OCI-LY7 (cell line): Measurements from ENCODE around the gene GAK. TPM values are rescaled to one million over a fixed set of nuclear protein-coding genes. Genes with fewer than 3 reads are reported as not detected.

Experiments used
- BruUV-seq: library from RNA; stranded (reverse); fragments of 400-500 nt; replicated peaks from 2 replicates; lab custom pipeline; 2021; lab: Mats Ljungman, UMichigan
- CTCF ChIA-PET: fragments of 300-600 bp; sonication (Branson Sonifier 250); formaldehyde crosslinking; loops from one replicate; lab custom pipeline; 2022; ENCODE audit warnings: antibody characterized with exemption; ENCODE audit not compliant: unreplicated experiment; lab: Charles Lee
- POLR2A ChIA-PET: fragments of 300-600 bp; sonication (Branson Sonifier 250); formaldehyde crosslinking; loops from one replicate; lab custom pipeline; 2022; ENCODE audit warnings: antibody characterized with exemption; lab: Charles Lee
- DNase-seq: peaks from one replicate; pipeline ENCODE4 v3.0.0-alpha.2; 2015; ENCODE audit warnings: low spot score
- H2AFZ ChIP-seq: fragments of 200-600 bp; sonication (generic), shearing (Covaris generic); 2 replicates; pipeline ENCODE4 v1.6.1; 2014; ENCODE audit warnings: mild to moderate bottlenecking, antibody characterized with exemption, low read length, moderate library complexity
- H3K27ac ChIP-seq: fragments of 200-600 bp; sonication (generic); 2 replicates; pipeline ENCODE4 v1.5.1; 2014; ENCODE audit warnings: mixed run types, low read depth, mild to moderate bottlenecking, moderate library complexity, low read length, inconsistent platforms; ENCODE audit not compliant: poor library complexity, severe bottlenecking
- H3K36me3 ChIP-seq: fragments of 200-600 bp; sonication (generic); 2 replicates; pipeline ENCODE4 v1.6.1; 2014; ENCODE audit warnings: mild to moderate bottlenecking, antibody characterized with exemption, low read length, moderate library complexity, mixed read lengths; ENCODE audit not compliant: insufficient read depth
- H3K4me1 ChIP-seq: fragments of 200-600 bp; sonication (generic); 2 replicates; pipeline ENCODE4 v1.5.1; 2014; ENCODE audit warnings: mild to moderate bottlenecking, low read length; ENCODE audit not compliant: insufficient read depth, poor library complexity, severe bottlenecking
- H3K4me2 ChIP-seq: fragments of 200-600 bp; sonication (generic); 2 replicates; pipeline ENCODE4 v1.6.1; 2014; ENCODE audit warnings: mild to moderate bottlenecking, low read length
- H3K4me3 ChIP-seq: fragments of 200-600 bp; sonication (generic); 2 replicates; pipeline ENCODE4 v1.5.1; 2014; ENCODE audit warnings: mild to moderate bottlenecking, low read depth, low read length; ENCODE audit not compliant: poor library complexity, severe bottlenecking
- H3K79me2 ChIP-seq: fragments of 200-600 bp; sonication (generic); 2 replicates; pipeline ENCODE4 v1.6.1; 2016; ENCODE audit warnings: low read depth, mild to moderate bottlenecking, low read length, moderate library complexity, mixed read lengths; ENCODE audit not compliant: insufficient read depth
- H3K9me2 ChIP-seq: fragments of 200-600 bp; sonication (generic); 2 replicates; pipeline ENCODE4 v1.6.1; 2016; ENCODE audit warnings: mild to moderate bottlenecking, low read length, mixed read lengths; ENCODE audit not compliant: insufficient read depth
- H3K9me3 ChIP-seq: fragments of 200-600 bp; sonication (generic); 2 replicates; pipeline ENCODE4 v1.6.1; 2014; ENCODE audit warnings: mild to moderate bottlenecking, mixed run types, low read length, mixed read lengths
- H4K20me1 ChIP-seq: fragments of 200-600 bp; sonication (generic); 2 replicates; pipeline ENCODE4 v1.6.1; 2014; ENCODE audit warnings: mild to moderate bottlenecking, antibody characterized with exemption, low read length, moderate library complexity, mixed read lengths; ENCODE audit not compliant: insufficient read depth
- CTCF ChIP-seq: fragments of 200-600 bp; sonication (generic); conservative IDR thresholded peaks from 2 replicates; pipeline ENCODE4 v1.5.1; 2014; ENCODE audit warnings: mild to moderate bottlenecking, antibody characterized with exemption, low read length, moderate library complexity, mixed read lengths
- EZH2phosphoT487 ChIP-seq: fragments of 200-600 bp; sonication (generic); IDR thresholded peaks from 2 replicates; pipeline ENCODE4 v1.6.1; 2018; ENCODE audit warnings: low read depth, borderline replicate concordance, mild to moderate bottlenecking, mixed run types, antibody characterized with exemption, low read length, moderate library complexity, mixed read lengths
- intact Hi-C: fragments of 100-400 bp; cut with micrococcal nuclease; formaldehyde crosslinking; loops from one replicate; pipeline ENCODE4 v1.10.0; 2022; ENCODE audit not compliant: unreplicated experiment
- total RNA-seq, 2 experiments: library from RNA; depleted of rRNA in 1 of 2; stranded (reverse); fragments of >200 nt in 1 of 2; shearing (Covaris generic) in 1 of 2; gene quantifications; 2 replicates each; pipeline ENCODE4 v1.2.3, GENCODE V29; 2014 to 2022

The GAK gene
- total RNA-seq, 2 experiments from 2014 or later, result 86.1 to 107 TPM

GRCh38 chr4:876780-877179 lies 55.3 kb downstream of the GAK start:
- H2AFZ ChIP-seq, result no peak overlapping the region
- H3K4me1 ChIP-seq, result no peaks in the 10 kb centered on the region
- no peaks in the 10 kb centered on the region for H4K20me1 ChIP-seq
- BruUV-seq, result no TSS peak
- H3K4me2 ChIP-seq, result no peak overlapping the region
- H3K9me3 ChIP-seq, result no peaks in the 10 kb centered on the region
- H3K36me3 ChIP-seq, result peaks cover 68% of the 10 kb centered on the region
- intact Hi-C loops, result no loop called here
- POLR2A ChIA-PET, result no interaction called here
- no peak overlapping the region for H3K4me3 ChIP-seq
- H3K9me2 ChIP-seq, result no peaks in the 10 kb centered on the region
- H3K79me2 ChIP-seq, result no peaks in the 10 kb centered on the region
- DNase-seq, result peak; percentile 11
- no peak overlapping the region for H3K27ac ChIP-seq
- TF ChIP-seq CTCF (peak; percentile 61), EZH2phosphoT487 (no peak)
- CTCF ChIA-PET, result no interaction called here

- DNase-seq, result no peak
- Histone ChIP-seq H4K20me1 (no peaks in the 10 kb centered on the region), H3K36me3 (peaks cover 67% of the 10 kb centered on the region), H3K9me3 (no peaks in the 10 kb centered on the region), H2AFZ (no peak overlapping the region), H3K4me2 (no peak overlapping the region), H3K27ac (no peak overlapping the region), H3K9me2 (no peaks in the 10 kb centered on the region), H3K79me2 (no peaks in the 10 kb centered on the region), H3K4me1 (no peaks in the 10 kb centered on the region), H3K4me3 (no peak overlapping the region)
- intact Hi-C loops, result no loop called here
- no TSS peak for BruUV-seq
- CTCF ChIA-PET, result no interaction called here
- POLR2A ChIA-PET, result no interaction called here
- TF ChIP-seq EZH2phosphoT487 (no peak), CTCF (no peak)
Observed at GRCh38 chr4:875818-876423, 56.2 kb downstream of the GAK start.

GRCh38 chr4:874971-875817 lies 56.9 kb downstream of the GAK start:
- TF ChIP-seq EZH2phosphoT487 (no peak), CTCF (no peak)
- intact Hi-C loops, result no loop called here

More at GRCh38 chr4:874971-875817, 56.9 kb downstream of the GAK start:
- ChIA-PET POLR2A (no interaction called here), CTCF (no interaction called here)
- no peak for DNase-seq
- Histone ChIP-seq H2AFZ (no peak overlapping the region), H3K4me2 (no peak overlapping the region), H3K36me3 (peaks cover 74% of the 10 kb centered on the region), H3K9me3 (no peaks in the 10 kb centered on the region), H4K20me1 (no peaks in the 10 kb centered on the region), H3K79me2 (no peaks in the 10 kb centered on the region), H3K9me2 (no peaks in the 10 kb centered on the region), H3K4me1 (no peaks in the 10 kb centered on the region), H3K4me3 (no peak overlapping the region), H3K27ac (no peak overlapping the region)
- no TSS peak for BruUV-seq
